HepG2 (cell line): ENCODE measurements around the gene GPR162. TPM values are rescaled to one million over a fixed set of nuclear protein-coding genes. Genes with fewer than 3 reads are reported as not detected.
A peak's percentile ranks its signal among the peaks of the same experiment; 100 is the strongest.

Source experiments
- BHLHE40 ChIP-seq: IDR thresholded peaks from 2 replicates; pipeline ENCODE4 v1.6.1; 2011; ENCODE audit warnings: low read length, improper control_type of control experiment
- CC2D1A ChIP-seq: sonication (generic); formaldehyde crosslinking; IDR thresholded peaks from 2 replicates; pipeline ENCODE4 v1.8.1; 2023; ENCODE audit warnings: mild to moderate bottlenecking, missing genetic modification reagents
- CENPT ChIP-seq: sonication (generic); formaldehyde crosslinking; IDR thresholded peaks from 2 replicates; pipeline ENCODE4 v1.8.0; 2022; ENCODE audit warnings: low read depth, mild to moderate bottlenecking, moderate library complexity, missing genetic modification reagents
- HOXA3 ChIP-seq: sonication (generic); formaldehyde crosslinking; IDR thresholded peaks from 2 replicates; pipeline ENCODE4 v1.5.0; 2020; ENCODE audit warnings: missing genetic modification reagents
- SKI ChIP-seq: fragments of 450-650 bp; IDR thresholded peaks from one replicate; pipeline ENCODE4 v1.6.1; 2018; ENCODE audit warnings: mild to moderate bottlenecking; ENCODE audit not compliant: partially characterized antibody
- SP4 ChIP-seq: sonication (generic); formaldehyde crosslinking; IDR thresholded peaks from 2 replicates; pipeline ENCODE4 v1.8.1; 2023; ENCODE audit warnings: mild to moderate bottlenecking, missing genetic modification reagents
- SPEN ChIP-seq: sonication (generic); formaldehyde crosslinking; IDR thresholded peaks from 2 replicates; pipeline ENCODE4 v1.5.1; 2020; ENCODE audit warnings: low read depth, mild to moderate bottlenecking, missing genetic modification reagents
- TBL1XR1 ChIP-seq: fragments of 150-350 bp; IDR thresholded peaks from 2 replicates; pipeline ENCODE4 v1.6.1; 2014; ENCODE audit warnings: borderline replicate concordance, low read length; ENCODE audit not compliant: partially characterized antibody
- THAP8 ChIP-seq: sonication (generic); formaldehyde crosslinking; IDR thresholded peaks from 2 replicates; pipeline ENCODE4 v1.5.1; 2020; ENCODE audit warnings: missing genetic modification reagents, mild to moderate bottlenecking, borderline replicate concordance
- ZNF280B ChIP-seq: sonication (generic); formaldehyde crosslinking; IDR thresholded peaks from 2 replicates; pipeline ENCODE4 v1.5.0; 2020; ENCODE audit warnings: missing genetic modification reagents, mild to moderate bottlenecking, borderline replicate concordance
- ZNF414 ChIP-seq: sonication (generic); formaldehyde crosslinking; IDR thresholded peaks from 2 replicates; pipeline ENCODE4 v1.5.0; 2020; ENCODE audit warnings: missing genetic modification reagents
- ZNF44 ChIP-seq: sonication (generic); formaldehyde crosslinking; IDR thresholded peaks from 2 replicates; pipeline ENCODE4 v1.5.1; 2020; ENCODE audit warnings: mild to moderate bottlenecking, missing genetic modification reagents
- ZNF451 ChIP-seq: sonication (generic); formaldehyde crosslinking; IDR thresholded peaks from 2 replicates; pipeline ENCODE4 v1.5.0; 2020; ENCODE audit warnings: mild to moderate bottlenecking, missing genetic modification reagents
- ZNF503 ChIP-seq: sonication (generic); formaldehyde crosslinking; IDR thresholded peaks from 2 replicates; pipeline ENCODE4 v1.4.0; 2020; ENCODE audit warnings: missing genetic modification reagents
- ZNF598 ChIP-seq: sonication (generic); formaldehyde crosslinking; IDR thresholded peaks from 2 replicates; pipeline ENCODE4 v1.5.1; 2020; ENCODE audit warnings: mild to moderate bottlenecking, missing genetic modification reagents, borderline replicate concordance
- ZNF614 ChIP-seq: IDR thresholded peaks from 2 replicates; pipeline ENCODE4 v1.6.1; 2018; ENCODE audit warnings: missing biosample characterization, missing genetic modification reagents, inconsistent platforms, borderline replicate concordance
- ZNF792 ChIP-seq: IDR thresholded peaks from 2 replicates; pipeline ENCODE4 v1.6.1; 2016
- polyA plus RNA-seq, 8 experiments: library from polyadenylated mRNA; depleted of rRNA in 3 of 8; stranded (reverse) in 7 of 8; unstranded in 1 of 8; fragments of >200 nt; fragmentation: Illumina TruSeq in 4 of 8; extraction: Trizol in 4 of 8; gene quantifications; 2 replicates each; pipeline versions ENCODE4 v1.2.1 to v1.2.3, GENCODE V29; 2011 to 2016; ENCODE audit warnings: low read depth in 4 of 8, missing spikeins in 1 of 8, mixed read lengths in 1 of 8; ENCODE audit not compliant: insufficient read depth in 1 of 8
- total RNA-seq, 5 experiments: library from RNA; depleted of rRNA; stranded (reverse); fragments of >200 nt; fragmentation: Illumina TruSeq; extraction: Trizol; gene quantifications; 2 replicates each; pipeline ENCODE4 v1.2.3, GENCODE V29; 2016; ENCODE audit warnings: low read depth in 1 of 5
- TF ChIP-seq, protein P1 (sequence below), 2 experiments: fragments of 450-650 bp in 1 of 2; sonication (generic) in 1 of 2; formaldehyde crosslinking; IDR thresholded peaks; 2 replicates each; pipeline versions ENCODE4 v1.5.0 to v1.8.0; 2020 to 2022; ENCODE audit warnings: mild to moderate bottlenecking in 1 of 2, missing genetic modification reagents in 1 of 2
- TF ChIP-seq, protein P2 (sequence below): sonication (generic); formaldehyde crosslinking; IDR thresholded peaks from 2 replicates; pipeline ENCODE4 v1.5.0; 2020; ENCODE audit warnings: missing genetic modification reagents

Gene GPR162
- total and polyA plus RNA-seq, 2 of the 13 experiments (the other 11 are each of a cell fraction or from before 2014, with no cell fraction given): 0.08 TPM; not detected in 1

DNA sequence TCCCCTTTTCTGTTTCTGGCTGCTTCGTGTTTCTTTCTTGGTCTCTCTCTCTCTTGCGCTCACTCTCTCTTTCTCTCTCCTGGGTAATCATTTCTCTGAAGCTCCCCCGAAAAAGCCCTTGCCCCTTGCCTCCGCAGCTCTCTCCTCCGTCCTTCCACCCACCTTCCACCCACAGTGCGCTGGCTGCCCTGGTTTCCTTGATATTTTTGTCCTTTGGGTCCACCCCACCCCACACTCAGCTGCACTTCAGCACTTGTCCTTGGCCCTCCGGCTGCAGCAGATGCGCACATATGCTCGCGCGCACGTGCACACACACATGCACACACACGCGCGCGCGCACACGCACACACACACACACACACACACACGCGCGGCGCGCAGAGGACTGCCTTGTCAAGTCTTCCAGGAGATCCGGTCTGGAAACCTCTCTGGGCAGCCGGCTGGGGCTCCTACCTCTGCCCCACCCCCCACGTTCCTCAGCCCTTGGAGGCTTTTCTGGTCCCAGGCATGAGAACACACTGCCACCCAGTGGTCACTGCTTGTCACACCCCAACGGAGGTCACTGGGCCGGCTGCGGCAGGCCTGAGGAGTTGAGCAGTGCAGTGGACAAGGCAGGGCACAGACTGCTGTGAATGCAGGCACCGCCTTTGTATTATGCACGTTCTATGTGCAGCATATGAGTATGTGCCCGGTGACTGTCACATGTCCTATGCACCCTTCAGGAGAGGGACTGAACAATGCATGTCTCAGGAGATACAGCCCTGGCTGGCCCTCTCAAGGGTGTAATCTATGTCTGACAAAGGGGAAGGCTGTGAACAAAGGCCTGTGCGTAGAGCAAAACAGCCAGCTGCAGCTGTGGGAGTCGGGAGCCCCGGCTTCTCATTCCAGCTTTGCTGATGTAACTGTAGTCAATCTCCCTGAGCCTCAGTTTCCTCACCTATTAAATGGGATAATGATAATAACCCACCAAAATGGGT lies 42.8 kb upstream of the GPR162 start (continued):
- peak; percentile 64; the same call in 1 of the 2 replicates for TF ChIP-seq SPEN
- no peak for TF ChIP-seq SP4 (CRISPR knock-in tag)
- TF ChIP-seq BHLHE40: peak; percentile 68; the same call in 1 of the 2 replicates
- TF ChIP-seq ZNF280B: peak; percentile 48; the same call in 1 of the 2 replicates
- TF ChIP-seq ZNF792 (CRISPR knock-in tag): no peak
- TF ChIP-seq ZNF451: 0 out of 2 replicates have a peak, but pooled peaks have one; percentile 59
- 0 out of 2 replicates have a peak, but pooled peaks have one; percentile 69 for TF ChIP-seq CC2D1A (CRISPR knock-in tag)
- TF ChIP-seq, protein P1, sequence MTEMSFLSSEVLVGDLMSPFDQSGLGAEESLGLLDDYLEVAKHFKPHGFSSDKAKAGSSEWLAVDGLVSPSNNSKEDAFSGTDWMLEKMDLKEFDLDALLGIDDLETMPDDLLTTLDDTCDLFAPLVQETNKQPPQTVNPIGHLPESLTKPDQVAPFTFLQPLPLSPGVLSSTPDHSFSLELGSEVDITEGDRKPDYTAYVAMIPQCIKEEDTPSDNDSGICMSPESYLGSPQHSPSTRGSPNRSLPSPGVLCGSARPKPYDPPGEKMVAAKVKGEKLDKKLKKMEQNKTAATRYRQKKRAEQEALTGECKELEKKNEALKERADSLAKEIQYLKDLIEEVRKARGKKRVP (CRISPR knock-in tag; IDR thresholded peaks at IDR 0.05): 0 out of 4 replicates have a peak, but pooled peaks of 1 of the 2 experiments have one; percentile 52
- peak; percentile 68; the same call in 1 of the 2 replicates for TF ChIP-seq CENPT (CRISPR knock-in tag)
- peak; percentile 21; the same call in 1 of the 2 replicates for TF ChIP-seq ZNF44
- TF ChIP-seq THAP8 (CRISPR knock-in tag): no peak
- TF ChIP-seq ZNF503: no peak
- TF ChIP-seq SKI: peak; percentile 55
- 0 out of 2 replicates have a peak, but pooled peaks have one; percentile 7 for TF ChIP-seq ZNF414 (CRISPR knock-in tag)
- TF ChIP-seq HOXA3 (CRISPR knock-in tag): peak; percentile 75; the same call in 1 of the 2 replicates
- peak; percentile 82; the same call in 1 of the 2 replicates for TF ChIP-seq ZNF614 (CRISPR knock-in tag)
- no peak for TF ChIP-seq TBL1XR1
- TF ChIP-seq, protein P2, sequence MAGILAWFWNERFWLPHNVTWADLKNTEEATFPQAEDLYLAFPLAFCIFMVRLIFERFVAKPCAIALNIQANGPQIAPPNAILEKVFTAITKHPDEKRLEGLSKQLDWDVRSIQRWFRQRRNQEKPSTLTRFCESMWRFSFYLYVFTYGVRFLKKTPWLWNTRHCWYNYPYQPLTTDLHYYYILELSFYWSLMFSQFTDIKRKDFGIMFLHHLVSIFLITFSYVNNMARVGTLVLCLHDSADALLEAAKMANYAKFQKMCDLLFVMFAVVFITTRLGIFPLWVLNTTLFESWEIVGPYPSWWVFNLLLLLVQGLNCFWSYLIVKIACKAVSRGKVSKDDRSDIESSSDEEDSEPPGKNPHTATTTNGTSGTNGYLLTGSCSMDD (CRISPR knock-in tag): no peak
- TF ChIP-seq ZNF598 (CRISPR knock-in tag): no peak
